GM06990 (cell line): ENCODE data around the gene TRAPPC1.
A peak's percentile ranks its signal among the peaks of the same experiment; 100 is the strongest.

Source experiments
- DNase-seq: peaks from one replicate; pipeline ENCODE4 v3.0.0-alpha.2; 2011; ENCODE audit not compliant: insufficient read length; ENCODE audit errors: extremely low read depth
- H3K27me3 ChIP-seq: replicated peaks from 2 replicates; pipeline ENCODE4 v1.6.0; 2011; ENCODE audit warnings: low read length; ENCODE audit not compliant: control insufficient read depth, insufficient read depth
- H3K36me3 ChIP-seq: 2 replicates; pipeline ENCODE4 v1.5.1; 2011; ENCODE audit warnings: low read length; ENCODE audit not compliant: control insufficient read depth, insufficient read depth
- H3K4me3 ChIP-seq: replicated peaks from 2 replicates; pipeline ENCODE4 v1.5.1; 2011; ENCODE audit warnings: low read depth, mild to moderate bottlenecking, control low read depth, low read length
- TF ChIP-seq, protein P1 (sequence below): IDR thresholded peaks from 2 replicates; pipeline ENCODE4 v1.5.1; 2011; ENCODE audit warnings: low read length, control low read depth, mild to moderate bottlenecking, inconsistent platforms; ENCODE audit not compliant: insufficient read depth, poor library complexity, severe bottlenecking

Gene TRAPPC1

DNA sequence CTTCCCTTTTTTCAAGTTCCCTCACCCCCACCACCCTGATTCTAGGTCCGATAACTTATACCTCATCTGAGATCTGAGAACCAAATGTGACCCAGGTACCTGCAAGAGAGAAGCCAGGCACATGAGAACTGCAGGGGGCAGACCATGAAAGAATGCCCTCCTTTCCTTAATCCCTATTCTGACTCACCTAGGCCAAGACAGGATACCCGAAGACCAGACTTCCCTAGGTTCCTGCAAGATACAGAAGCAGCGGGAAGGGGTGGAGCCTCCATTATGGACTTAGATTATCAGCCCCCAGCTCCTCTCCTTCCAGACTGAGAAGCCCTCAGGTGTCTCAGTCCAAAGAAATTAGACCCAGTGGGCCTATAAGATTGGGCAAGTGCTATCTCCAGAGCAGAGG lies 4.2 kb downstream of the TRAPPC1 start:
- TF ChIP-seq, protein P1, sequence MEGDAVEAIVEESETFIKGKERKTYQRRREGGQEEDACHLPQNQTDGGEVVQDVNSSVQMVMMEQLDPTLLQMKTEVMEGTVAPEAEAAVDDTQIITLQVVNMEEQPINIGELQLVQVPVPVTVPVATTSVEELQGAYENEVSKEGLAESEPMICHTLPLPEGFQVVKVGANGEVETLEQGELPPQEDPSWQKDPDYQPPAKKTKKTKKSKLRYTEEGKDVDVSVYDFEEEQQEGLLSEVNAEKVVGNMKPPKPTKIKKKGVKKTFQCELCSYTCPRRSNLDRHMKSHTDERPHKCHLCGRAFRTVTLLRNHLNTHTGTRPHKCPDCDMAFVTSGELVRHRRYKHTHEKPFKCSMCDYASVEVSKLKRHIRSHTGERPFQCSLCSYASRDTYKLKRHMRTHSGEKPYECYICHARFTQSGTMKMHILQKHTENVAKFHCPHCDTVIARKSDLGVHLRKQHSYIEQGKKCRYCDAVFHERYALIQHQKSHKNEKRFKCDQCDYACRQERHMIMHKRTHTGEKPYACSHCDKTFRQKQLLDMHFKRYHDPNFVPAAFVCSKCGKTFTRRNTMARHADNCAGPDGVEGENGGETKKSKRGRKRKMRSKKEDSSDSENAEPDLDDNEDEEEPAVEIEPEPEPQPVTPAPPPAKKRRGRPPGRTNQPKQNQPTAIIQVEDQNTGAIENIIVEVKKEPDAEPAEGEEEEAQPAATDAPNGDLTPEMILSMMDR = no peak
- no peaks in the 10 kb centered on the region for H3K27me3 ChIP-seq
- DNase-seq = no peak
- H3K36me3 ChIP-seq = peaks cover 3% of the 10 kb centered on the region
- no peak overlapping the region for H3K4me3 ChIP-seq

DNA sequence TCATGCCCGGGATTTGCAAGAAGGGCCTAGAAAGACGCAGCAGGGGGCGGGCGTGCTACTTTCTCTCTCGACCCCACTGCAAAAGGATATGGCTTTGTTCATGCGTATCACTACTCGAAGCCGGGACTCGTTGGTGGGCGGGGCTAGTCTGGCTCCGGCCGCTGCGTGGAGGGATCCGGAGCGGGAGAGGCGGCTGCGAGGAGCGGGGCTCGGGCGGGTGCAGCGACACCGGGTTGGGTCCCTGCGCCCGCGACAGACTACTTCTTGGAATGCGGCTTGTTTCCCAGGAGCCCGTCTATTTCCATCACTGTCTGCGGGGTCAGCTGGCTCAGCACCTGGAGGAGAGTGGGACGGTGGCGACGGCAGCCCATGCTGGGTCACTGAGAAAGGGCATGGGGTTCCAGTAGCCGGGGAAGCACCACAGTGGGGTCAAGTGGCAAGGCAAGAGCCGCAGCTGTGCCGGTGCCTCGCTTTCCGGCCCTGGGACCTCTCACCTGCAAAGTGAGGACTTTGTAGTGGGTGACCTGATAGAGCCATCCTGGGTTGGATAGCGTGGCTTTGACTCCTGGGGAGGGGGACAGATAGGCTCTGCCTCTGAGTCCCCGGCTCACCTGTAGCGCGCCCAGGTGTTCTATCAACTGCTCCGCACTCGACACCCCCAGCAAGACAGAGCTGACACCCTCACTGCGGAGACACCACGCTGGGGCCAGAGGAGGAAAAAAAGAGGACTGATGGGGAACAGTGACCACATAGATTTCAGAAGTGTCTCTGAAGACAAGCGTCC lies 8.7 kb downstream of the TRAPPC1 start:
- TF ChIP-seq, protein P1 = no peak
- DNase-seq = peak; percentile 70
- Histone ChIP-seq H3K27me3 (no peaks in the 10 kb centered on the region), H3K4me3 (no peak overlapping the region; the same call in 1 of the 2 replicates), H3K36me3 (peaks cover 3% of the 10 kb centered on the region)

DNA sequence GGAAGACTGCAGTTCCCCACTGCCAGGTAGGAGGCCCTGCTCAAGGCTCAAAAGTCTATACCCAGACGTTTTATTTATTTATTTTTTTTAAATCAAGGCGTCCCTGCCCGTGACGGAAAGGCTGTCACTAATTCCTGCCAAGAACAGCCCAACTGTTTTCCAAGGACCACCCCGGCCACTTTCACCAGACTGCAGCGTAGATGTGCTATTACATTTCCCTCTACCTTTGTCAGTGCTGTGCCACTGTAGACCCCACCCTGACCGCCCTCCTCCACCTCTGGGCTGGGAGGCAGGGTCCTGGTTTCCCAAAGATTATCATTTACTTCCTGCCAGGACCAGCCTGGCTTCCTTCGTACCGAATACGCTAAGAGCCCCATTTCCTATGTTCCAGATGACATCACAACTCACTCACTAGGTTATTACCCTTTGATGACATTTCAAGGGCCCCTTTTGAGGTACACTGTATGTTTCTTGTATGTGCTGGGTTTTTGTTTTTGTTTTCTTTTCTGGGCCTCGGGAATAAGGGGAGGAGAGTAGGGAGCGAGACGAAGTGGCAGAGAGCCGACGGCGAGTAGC lies 9.4 kb downstream of the TRAPPC1 start:
- no peak overlapping the region for H3K4me3 ChIP-seq
- H3K36me3 ChIP-seq = peaks cover 2% of the 10 kb centered on the region
- TF ChIP-seq, protein P1 = no peak
- no peaks in the 10 kb centered on the region for H3K27me3 ChIP-seq
- DNase-seq = no peak

DNA sequence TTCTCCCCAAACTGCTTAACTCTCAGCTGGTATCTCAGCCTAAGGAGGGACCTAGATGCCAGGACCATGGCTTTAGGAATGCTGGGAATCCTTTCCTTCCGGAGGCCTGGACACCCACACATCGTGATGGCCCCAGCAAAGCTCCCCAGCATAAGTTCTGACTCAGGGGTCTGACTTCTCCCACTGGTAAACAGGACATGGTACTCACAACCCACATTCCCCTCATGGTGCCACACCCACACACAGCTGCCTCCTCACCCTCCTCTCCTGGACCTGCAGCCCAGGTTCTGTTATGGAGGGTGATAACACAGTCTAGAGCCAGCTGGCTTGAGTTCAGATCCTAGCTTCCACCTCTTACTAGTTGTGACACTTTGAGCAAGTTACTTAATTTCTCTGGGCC lies 14.9 kb downstream of the TRAPPC1 start:
- TF ChIP-seq, protein P1 = no peak
- Histone ChIP-seq H3K27me3 (no peaks in the 10 kb centered on the region), H3K4me3 (no peak overlapping the region), H3K36me3 (peaks cover 3% of the 10 kb centered on the region)
- DNase-seq = no peak

DNA sequence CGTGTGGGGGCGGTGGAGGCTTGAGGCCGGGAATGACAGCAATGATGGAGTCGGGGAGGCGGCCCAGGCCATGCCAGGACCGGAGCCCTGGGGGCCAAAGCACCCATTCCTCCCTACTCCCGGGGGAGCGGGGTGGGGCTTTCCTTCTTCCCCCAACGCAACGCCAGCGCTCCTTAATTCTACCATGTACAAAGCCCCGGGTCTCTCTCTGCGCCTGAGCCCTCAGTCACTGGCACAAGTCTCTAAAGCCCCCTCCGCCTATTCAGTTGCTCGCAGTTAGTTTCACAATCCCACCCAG lies 15.4 kb downstream of the TRAPPC1 start:
- H3K27me3 ChIP-seq = no peaks in the 10 kb centered on the region
- no peak for DNase-seq

More for the DNA sequence above, 15.4 kb downstream of the TRAPPC1 start:
- Histone ChIP-seq H3K4me3 (peak overlapping the region; percentile 57), H3K36me3 (peaks cover 7% of the 10 kb centered on the region)
- TF ChIP-seq, protein P1 = no peak
